Ramos (cell line): ENCODE data around the gene CRHR2.

Experiments
- in situ Hi-C: fragments of 300-500 bp; cut with MboI; formaldehyde crosslinking; loops from one replicate; pipeline ENCODE4 v1.14.3; 2022; ENCODE audit warnings: low sequenced_read_pairs; ENCODE audit not compliant: unreplicated experiment

The CRHR2 gene

GRCh38 chr7:30683816-30684215 is 1.6 kb upstream of the CRHR2 start:
- in situ Hi-C loops: no loop called here

- in situ Hi-C loops: no loop called here
These were observed 1.1 kb upstream of the CRHR2 start for GRCh38 chr7:30683306-30683705.

GRCh38 chr7:30681815-30682211 is 443 bp downstream of the CRHR2 start:
- in situ Hi-C loops: no loop called here

GRCh38 chr7:30681331-30681797 is 892 bp downstream of the CRHR2 start:
- in situ Hi-C loops: no loop called here

GRCh38 chr7:30679664-30680063 is 2.6 kb downstream of the CRHR2 start:
- in situ Hi-C loops: no loop called here

- in situ Hi-C loops: no loop called here
These were observed 3.5 kb downstream of the CRHR2 start for GRCh38 chr7:30678805-30679204.

GRCh38 chr7:30674876-30675275 is 7.4 kb downstream of the CRHR2 start:
- in situ Hi-C loops: no loop called here

- in situ Hi-C loops: no loop called here
These were observed 7.8 kb downstream of the CRHR2 start for GRCh38 chr7:30674420-30674819.

- in situ Hi-C loops: no loop called here
These were observed 10.3 kb downstream of the CRHR2 start for GRCh38 chr7:30671793-30672465.

- in situ Hi-C loops: no loop called here
These were observed 14.2 kb downstream of the CRHR2 start for GRCh38 chr7:30668102-30668501.

- in situ Hi-C loops: no loop called here
These were observed 15.1 kb downstream of the CRHR2 start for GRCh38 chr7:30667172-30667571.

- in situ Hi-C loops: no loop called here
These were observed 16.8 kb downstream of the CRHR2 start for GRCh38 chr7:30665449-30665848.

- in situ Hi-C loops: no loop called here
These were observed 17.2 kb downstream of the CRHR2 start for GRCh38 chr7:30665043-30665442.

GRCh38 chr7:30664184-30664885 is 17.9 kb downstream of the CRHR2 start:
- in situ Hi-C loops: no loop called here

- in situ Hi-C loops: no loop called here
These were observed 18.8 kb downstream of the CRHR2 start for GRCh38 chr7:30663414-30663813.

GRCh38 chr7:30662431-30662939 is 19.8 kb downstream of the CRHR2 start:
- in situ Hi-C loops: no loop called here

- in situ Hi-C loops: no loop called here
These were observed 20.3 kb downstream of the CRHR2 start for GRCh38 chr7:30661926-30662325.

GRCh38 chr7:30660331-30661255 is 21.7 kb downstream of the CRHR2 start:
- in situ Hi-C loops: no loop called here

- in situ Hi-C loops: no loop called here
These were observed 22.9 kb downstream of the CRHR2 start for GRCh38 chr7:30659312-30659711.

- in situ Hi-C loops: no loop called here
These were observed 23.7 kb downstream of the CRHR2 start for GRCh38 chr7:30658479-30659074.
